Measurements from ENCODE around the gene PAN2.

DNA sequence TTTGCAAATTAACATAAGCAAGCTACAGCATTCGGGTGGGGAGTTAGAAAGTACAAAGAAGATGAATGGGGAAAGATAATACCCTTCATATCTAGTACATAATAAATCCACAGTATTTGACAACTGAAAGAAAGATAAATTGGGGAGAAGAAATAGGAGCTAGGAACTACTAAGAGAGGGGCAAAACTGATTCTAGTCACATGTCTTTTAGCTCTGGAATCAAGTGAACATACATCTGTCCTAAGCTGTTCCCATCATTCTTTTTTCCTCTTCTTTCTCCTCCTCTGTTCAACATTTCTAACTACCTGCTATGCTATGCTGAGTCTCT lies 44.2 kb upstream of the PAN2 start:
- TF ChIP-seq POLR2A (IDR thresholded peaks at IDR 0.05; ENCODE audit: low read depth, low read length) (no peak), POLR2AphosphoS5 (IDR thresholded peaks at IDR 0.05; ENCODE audit: low read depth, low read length) (no peak), TAF1 (IDR thresholded peaks at IDR 0.05; ENCODE audit: low read depth, low read length) (no peak), PAX5 (IDR thresholded peaks at IDR 0.05; ENCODE audit: insufficient read depth, low read length, severe bottlenecking) (no peak), SPI1 (IDR thresholded peaks at IDR 0.05; ENCODE audit: low read depth, low read length) (no peak), POU2F2 (IDR thresholded peaks at IDR 0.05; ENCODE audit: low read depth, low read length) (no peak)

Data from GM12891 (cell line).